Spleen (tissue), 7 donors: ENCODE measurements around the gene AGBL1.

Experiments used
- POLR2AphosphoS5 ChIP-seq, 3 donors: sonication (generic); formaldehyde crosslinking; IDR thresholded peaks; one replicate each; pipeline ENCODE4 v1.5.1; 2017; ENCODE audit warnings: antibody characterized with exemption in 3 of 3
- TF ChIP-seq, protein P1 (sequence below), 11 experiments: fragments of 200-600 bp in 7 of 11; fragments of 450-650 bp in 4 of 11; sonication (generic) in 4 of 11; IDR thresholded peaks in 8 of 11; conservative IDR thresholded peaks in 3 of 11; 1 replicate in 7 of 11; 2 replicates in 4 of 11; pipeline versions ENCODE4 v1.4.0 to v1.8.0; 2016 to 2021; ENCODE audit warnings: antibody characterized with exemption in 11 of 11, inconsistent platforms in 4 of 11, mild to moderate bottlenecking in 1 of 11
- donor health status: DM: no; HTN: no; CAD: no; lungs with moderate emphysema.
- donor health status: DM: no; HTN: no; CAD: no.
- donor health status: DM: no; HTN: no; CAD: no.

DNA sequence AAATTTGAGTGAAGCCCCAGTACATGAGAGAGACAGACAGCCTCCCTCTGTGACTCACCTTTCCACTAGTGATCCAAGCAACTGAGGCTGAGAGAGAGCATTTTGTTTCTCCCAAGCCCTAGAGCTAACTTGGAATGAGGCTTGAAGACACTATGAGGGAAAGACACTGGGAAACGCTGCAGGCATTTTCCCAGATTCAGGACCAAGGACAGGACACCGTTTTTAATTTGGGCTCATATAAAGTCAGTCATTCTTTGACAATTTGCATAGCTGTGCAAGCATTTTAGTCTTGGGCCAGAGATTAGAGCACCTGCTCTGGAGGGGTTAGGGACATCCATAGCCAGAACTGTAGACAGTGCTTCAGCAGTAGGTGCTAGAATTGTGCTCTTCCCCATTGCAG lies 249.0 kb downstream of the AGBL1 start:
- TF ChIP-seq, protein P1, sequence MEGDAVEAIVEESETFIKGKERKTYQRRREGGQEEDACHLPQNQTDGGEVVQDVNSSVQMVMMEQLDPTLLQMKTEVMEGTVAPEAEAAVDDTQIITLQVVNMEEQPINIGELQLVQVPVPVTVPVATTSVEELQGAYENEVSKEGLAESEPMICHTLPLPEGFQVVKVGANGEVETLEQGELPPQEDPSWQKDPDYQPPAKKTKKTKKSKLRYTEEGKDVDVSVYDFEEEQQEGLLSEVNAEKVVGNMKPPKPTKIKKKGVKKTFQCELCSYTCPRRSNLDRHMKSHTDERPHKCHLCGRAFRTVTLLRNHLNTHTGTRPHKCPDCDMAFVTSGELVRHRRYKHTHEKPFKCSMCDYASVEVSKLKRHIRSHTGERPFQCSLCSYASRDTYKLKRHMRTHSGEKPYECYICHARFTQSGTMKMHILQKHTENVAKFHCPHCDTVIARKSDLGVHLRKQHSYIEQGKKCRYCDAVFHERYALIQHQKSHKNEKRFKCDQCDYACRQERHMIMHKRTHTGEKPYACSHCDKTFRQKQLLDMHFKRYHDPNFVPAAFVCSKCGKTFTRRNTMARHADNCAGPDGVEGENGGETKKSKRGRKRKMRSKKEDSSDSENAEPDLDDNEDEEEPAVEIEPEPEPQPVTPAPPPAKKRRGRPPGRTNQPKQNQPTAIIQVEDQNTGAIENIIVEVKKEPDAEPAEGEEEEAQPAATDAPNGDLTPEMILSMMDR (IDR thresholded peaks at IDR 0.05 in 8 of 11, conservative IDR thresholded peaks at IDR 0.05 in 3 of 11) = no peak
- TF ChIP-seq POLR2AphosphoS5 (IDR thresholded peaks at IDR 0.05) = no peak
